Esophagus muscularis mucosa (tissue), 4 donors: ENCODE data around the gene PTPRCAP. TPM values are rescaled to one million over a fixed set of nuclear protein-coding genes. Genes with fewer than 3 reads are reported as not detected.

ENCODE experiments used
- DNase-seq: peaks from one replicate; pipeline ENCODE4 v3.0.0-alpha.2; 2017; ENCODE audit errors: extremely low spot score
- H3K27ac ChIP-seq, 4 donors: fragments of 200-600 bp; sonication (generic); replicated peaks in 1 of 4; 1 replicate in 3 of 4; 2 replicates in 1 of 4; pipeline ENCODE4 v1.5.1; 2016 to 2019; ENCODE audit warnings: mild to moderate bottlenecking in 1 of 4
- H3K27me3 ChIP-seq, 4 donors: fragments of 200-600 bp; sonication (generic); one replicate each; pipeline versions ENCODE4 v1.5.1 to v1.6.0; 2016 to 2019
- H3K36me3 ChIP-seq, 4 donors: fragments of 200-600 bp; sonication (generic); one replicate each; pipeline ENCODE4 v1.5.1; 2016 to 2019
- H3K4me1 ChIP-seq, 4 donors: fragments of 200-600 bp; sonication (generic); one replicate each; pipeline ENCODE4 v1.5.1; 2016 to 2019
- H3K4me3 ChIP-seq, 4 donors: fragments of 200-600 bp; sonication (generic); 1 replicate in 2 of 4; 2 replicates in 2 of 4; pipeline ENCODE4 v1.5.1; 2016 to 2019; ENCODE audit warnings: mild to moderate bottlenecking in 4 of 4, moderate library complexity in 1 of 4
- H3K9me3 ChIP-seq, 4 donors: fragments of 200-600 bp; sonication (generic); 1 replicate in 3 of 4; 2 replicates in 1 of 4; pipeline ENCODE4 v1.5.1; 2016 to 2019
- CTCF ChIP-seq, 3 experiments: fragments of 200-600 bp in 2 of 3; fragments of 450-650 bp in 1 of 3; sonication (generic) in 2 of 3; IDR thresholded peaks; one replicate each; pipeline ENCODE4 v1.5.1; 2017 to 2019; ENCODE audit warnings: antibody characterized with exemption in 3 of 3, mild to moderate bottlenecking in 2 of 3, moderate library complexity in 1 of 3
- EP300 ChIP-seq: sonication (generic); formaldehyde crosslinking; IDR thresholded peaks from one replicate; pipeline ENCODE4 v1.6.1; 2017; ENCODE audit warnings: antibody characterized with exemption
- POLR2A ChIP-seq: fragments of 450-650 bp; IDR thresholded peaks from one replicate; pipeline ENCODE4 v1.6.1; 2017; ENCODE audit warnings: antibody characterized with exemption, moderate library complexity, mild to moderate bottlenecking, low read depth
- POLR2AphosphoS5 ChIP-seq, 2 donors: sonication (generic); formaldehyde crosslinking; IDR thresholded peaks; one replicate each; pipeline ENCODE4 v1.6.1; 2017; ENCODE audit warnings: antibody characterized with exemption in 2 of 2
- WGBS: methylation state at CpG from one replicate; pipeline ENCODE4 v1.1.5; 2018; 5-methylcytosine and 5-hydroxymethylcytosine counted together
- intact Hi-C: fragments of 100-400 bp; cut with DNase I; formaldehyde crosslinking; loops from one replicate; pipeline ENCODE4 v1.15.1; 2023
- total RNA-seq, 4 donors: library from RNA; depleted of rRNA; stranded (reverse); fragments of >200 nt; gene quantifications; one replicate each; pipeline versions ENCODE4 v1.1.0 to v1.2.1, GENCODE V29; 2016

PTPRCAP gene
- total RNA-seq, 4 donors from 2014 or later, result 2.4 to 8.9 (median 3.6) TPM

- no peak for DNase-seq
- Histone ChIP-seq H3K4me1 (peaks cover 35 to 47% (median 39%) of the 10 kb centered on the region in 4 donors), H3K36me3 (no peaks in the 10 kb centered on the region), H3K9me3 (no peaks in the 10 kb centered on the region), H3K27me3 (no peaks in the 10 kb centered on the region), H3K4me3 (peak overlapping the region; percentile 64 to 87 (median 72)), H3K27ac (peak overlapping the region; percentile 85 to 95 (median 93))
- 87% methylated on average over 17 of the region's 22 CpGs for WGBS
- TF ChIP-seq EP300 (no peak), POLR2AphosphoS5 (IDR thresholded peaks at IDR 0.05) (no peak), POLR2A (no peak), CTCF (IDR thresholded peaks at IDR 0.05) (no peak)
- intact Hi-C loops, result no loop called here
Measured at GRCh38 chr11:67421430-67422031, 16.0 kb downstream of the PTPRCAP start.

DNA sequence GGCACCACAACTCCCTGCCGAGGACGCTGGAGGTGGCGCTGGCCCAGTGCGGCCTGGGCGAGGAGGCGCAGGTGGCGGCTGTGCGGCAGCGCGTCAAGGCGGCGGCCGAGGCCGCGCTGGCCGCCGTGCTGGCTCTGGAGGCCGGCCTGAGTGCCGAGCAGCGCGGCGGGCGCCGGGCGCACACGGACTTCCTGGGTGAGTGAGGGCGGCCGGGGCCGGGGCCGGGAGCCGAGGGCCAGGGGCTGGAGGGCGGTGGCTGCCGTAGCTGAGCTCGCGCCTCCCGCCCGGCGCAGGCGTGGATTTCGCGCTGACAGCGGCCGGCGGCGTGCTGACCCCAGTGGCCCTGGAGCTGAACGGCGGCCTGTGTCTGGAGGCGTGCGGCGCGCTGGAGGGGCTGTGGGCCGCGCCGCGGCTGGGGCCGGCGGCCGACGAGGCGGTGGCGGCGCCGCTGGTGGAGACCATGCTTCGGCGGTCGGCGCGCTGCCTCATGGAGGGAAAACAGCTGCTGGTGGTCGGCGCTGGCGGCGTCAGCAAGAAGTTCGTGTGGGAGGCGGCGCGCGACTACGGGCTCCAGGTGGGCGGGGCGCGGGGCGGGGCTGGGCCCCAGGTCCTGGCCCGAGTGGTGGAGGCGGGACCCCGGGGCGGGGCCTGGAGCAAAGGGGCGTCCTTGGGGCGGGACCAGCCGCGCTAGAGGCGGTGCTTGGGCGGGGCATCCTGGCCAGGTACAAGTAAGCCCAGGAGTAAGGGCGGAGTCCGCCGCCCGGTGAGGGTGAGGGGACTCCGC, 16.6 kb downstream of the PTPRCAP start:
- Histone ChIP-seq H3K27ac (peak overlapping the region; percentile 85 to 95 (median 93)), H3K36me3 (no peaks in the 10 kb centered on the region), H3K4me3 (peak overlapping the region; percentile 64 to 87 (median 72)), H3K27me3 (no peaks in the 10 kb centered on the region), H3K4me1 (peaks cover 42 to 54% (median 46%) of the 10 kb centered on the region in 4 donors), H3K9me3 (no peaks in the 10 kb centered on the region)
- DNase-seq, result peak; percentile 98
- WGBS, result under 1% methylated on average over 46 of the region's 97 CpGs
- intact Hi-C loops, result no loop called here
- TF ChIP-seq POLR2AphosphoS5 (IDR thresholded peaks at IDR 0.05) (peak; percentile 67 to 86), CTCF (IDR thresholded peaks at IDR 0.05) (no peak), POLR2A (no peak), EP300 (no peak)

GRCh38 chr11:67420147-67420645, 17.3 kb downstream of the PTPRCAP start:
- Histone ChIP-seq H3K27me3 (peaks cover 0 to 1% (median 0%) of the 10 kb centered on the region in 4 donors), H3K4me3 (peak overlapping the region; percentile 64 to 87 (median 72)), H3K9me3 (no peaks in the 10 kb centered on the region), H3K4me1 (peaks cover 49 to 60% (median 52%) of the 10 kb centered on the region in 4 donors), H3K36me3 (no peaks in the 10 kb centered on the region), H3K27ac (peak overlapping the region; percentile 85 to 95 (median 93))
- TF ChIP-seq EP300 (no peak), POLR2A (no peak), POLR2AphosphoS5 (IDR thresholded peaks at IDR 0.05) (no peak), CTCF (IDR thresholded peaks at IDR 0.05) (no peak)
- intact Hi-C loops, result no loop called here
- WGBS, result 47% methylated on average over 11 of the region's 15 CpGs
- no peak for DNase-seq

DNA sequence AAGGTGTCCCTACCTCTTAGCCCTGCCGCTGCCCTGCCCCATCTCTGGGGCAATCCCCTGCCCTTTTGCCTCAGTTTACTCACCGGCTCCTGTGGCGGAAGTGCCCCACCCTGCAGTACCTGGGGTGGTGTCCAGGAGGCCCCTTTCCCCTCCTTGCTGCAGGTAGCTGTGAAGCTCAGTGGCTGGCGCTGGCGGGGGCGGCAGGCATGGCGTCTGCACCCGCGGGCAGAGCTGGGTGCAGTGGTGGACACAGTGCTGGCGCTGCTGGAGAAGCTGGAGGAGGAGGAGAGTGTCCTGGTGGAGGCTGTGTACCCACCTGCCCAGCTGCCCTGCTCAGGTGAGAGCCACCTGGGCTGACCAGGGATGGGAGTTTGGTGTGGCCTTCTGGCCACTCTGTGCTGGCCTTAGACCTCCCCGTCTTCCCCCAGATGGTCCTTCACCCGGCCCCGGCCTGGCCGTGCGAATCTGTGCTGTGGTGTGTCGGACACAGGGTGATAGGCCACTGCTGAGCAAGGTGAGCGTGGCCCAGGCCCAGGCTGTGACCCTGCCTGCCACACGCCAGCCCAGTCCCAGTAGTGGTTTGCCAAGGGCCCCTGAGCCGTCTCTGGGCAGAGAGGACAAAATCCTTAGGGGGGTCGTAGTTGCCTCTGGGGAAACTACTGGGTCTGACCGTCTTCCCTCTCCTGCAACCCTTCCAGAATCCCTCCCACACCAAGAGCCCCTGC, 18.0 kb downstream of the PTPRCAP start:
- no peak for TF ChIP-seq POLR2A
- TF ChIP-seq POLR2AphosphoS5 (IDR thresholded peaks at IDR 0.05), result no peak
- no peak for TF ChIP-seq CTCF (IDR thresholded peaks at IDR 0.05)
- no peak for TF ChIP-seq EP300
- H3K4me3 ChIP-seq, result no peak overlapping the region
- no peak for DNase-seq
- no peaks in the 10 kb centered on the region for H3K9me3 ChIP-seq
- H3K36me3 ChIP-seq, result no peaks in the 10 kb centered on the region
- 84% methylated on average over 8 of the region's 21 CpGs for WGBS
- peaks cover 0 to 6% (median 0%) of the 10 kb centered on the region in 4 donors for H3K27me3 ChIP-seq
- intact Hi-C loops, result no loop called here
- peaks cover 54 to 66% (median 56%) of the 10 kb centered on the region in 4 donors for H3K4me1 ChIP-seq
- H3K27ac ChIP-seq, result peak overlapping the region; percentile 85 to 95 (median 93)
